HCT116 (cell line): Measurements from ENCODE around the gene ERC1.

ENCODE experiments used
- CBX3 ChIP-seq: IDR thresholded peaks from 2 replicates; pipeline ENCODE4 v1.6.1; 2012; ENCODE audit warnings: low read depth
- CTCF ChIP-seq, 3 experiments: fragments of 200-600 bp in 1 of 3; sonication (generic) in 1 of 3; IDR thresholded peaks in 2 of 3; conservative IDR thresholded peaks in 1 of 3; 2 replicates each; pipeline ENCODE4 v1.5.1; 2012 to 2017; ENCODE audit warnings: low read depth in 2 of 3, low read length in 2 of 3, antibody characterized with exemption in 1 of 3, borderline replicate concordance in 1 of 3, control low read depth in 1 of 3, mild to moderate bottlenecking in 1 of 3, mixed read lengths in 1 of 3, mixed run types in 1 of 3, moderate library complexity in 1 of 3; ENCODE audit not compliant: insufficient read depth in 1 of 3
- EGR1 ChIP-seq: IDR thresholded peaks from 2 replicates; pipeline ENCODE4 v1.6.1; 2012; ENCODE audit warnings: low read depth
- EZH2 ChIP-seq: fragments of 200-600 bp; sonication (generic); IDR thresholded peaks from 2 replicates; pipeline ENCODE4 v1.6.1; 2017; ENCODE audit warnings: antibody characterized with exemption, mixed run types
- MAX ChIP-seq: IDR thresholded peaks from 2 replicates; pipeline ENCODE4 v1.6.1; 2012
- POLR2A ChIP-seq: IDR thresholded peaks from 2 replicates; pipeline ENCODE4 v1.7.0; 2011; ENCODE audit warnings: borderline replicate concordance; ENCODE audit not compliant: insufficient read depth, insufficient read length; ENCODE audit errors: extremely low read depth
- POLR2AphosphoS5 ChIP-seq: IDR thresholded peaks from 2 replicates; pipeline ENCODE4 v1.6.1; 2011; ENCODE audit warnings: mild to moderate bottlenecking, low read depth, low read length, moderate library complexity
- YY1 ChIP-seq: IDR thresholded peaks from 2 replicates; pipeline ENCODE4 v1.6.1; 2011; ENCODE audit warnings: low read length, low read depth, moderate library complexity, mild to moderate bottlenecking; ENCODE audit not compliant: insufficient replicate concordance; ENCODE audit errors: extremely low read depth

GRCh38 chr12:1104088-1104800 is 113.2 kb downstream of the ERC1 start:
- no peak for TF ChIP-seq YY1
- no peak for TF ChIP-seq EZH2
- TF ChIP-seq CTCF (IDR thresholded peaks at IDR 0.05 in 2 of 3, conservative IDR thresholded peaks at IDR 0.05 in 1 of 3; ENCODE audit: borderline replicate concordance in 1 of 3, insufficient read depth in 1 of 3, low read depth in 2 of 3, low read length in 2 of 3): no peak
- no peak for TF ChIP-seq POLR2A
- TF ChIP-seq MAX: no peak
- TF ChIP-seq POLR2AphosphoS5: no peak
- no peak for TF ChIP-seq EGR1
- no peak for TF ChIP-seq CBX3
